ENCODE measurements around the gene MED25. TPM values are rescaled to one million over a fixed set of nuclear protein-coding genes. Genes with fewer than 3 reads are reported as not detected.

The MED25 gene
- total and polyA plus RNA-seq, 9 of the 15 experiments (the other 6 are each of a cell fraction or from before 2014, with no cell fraction given) = 4.1 to 93.9 (median 19.3) TPM

DNA sequence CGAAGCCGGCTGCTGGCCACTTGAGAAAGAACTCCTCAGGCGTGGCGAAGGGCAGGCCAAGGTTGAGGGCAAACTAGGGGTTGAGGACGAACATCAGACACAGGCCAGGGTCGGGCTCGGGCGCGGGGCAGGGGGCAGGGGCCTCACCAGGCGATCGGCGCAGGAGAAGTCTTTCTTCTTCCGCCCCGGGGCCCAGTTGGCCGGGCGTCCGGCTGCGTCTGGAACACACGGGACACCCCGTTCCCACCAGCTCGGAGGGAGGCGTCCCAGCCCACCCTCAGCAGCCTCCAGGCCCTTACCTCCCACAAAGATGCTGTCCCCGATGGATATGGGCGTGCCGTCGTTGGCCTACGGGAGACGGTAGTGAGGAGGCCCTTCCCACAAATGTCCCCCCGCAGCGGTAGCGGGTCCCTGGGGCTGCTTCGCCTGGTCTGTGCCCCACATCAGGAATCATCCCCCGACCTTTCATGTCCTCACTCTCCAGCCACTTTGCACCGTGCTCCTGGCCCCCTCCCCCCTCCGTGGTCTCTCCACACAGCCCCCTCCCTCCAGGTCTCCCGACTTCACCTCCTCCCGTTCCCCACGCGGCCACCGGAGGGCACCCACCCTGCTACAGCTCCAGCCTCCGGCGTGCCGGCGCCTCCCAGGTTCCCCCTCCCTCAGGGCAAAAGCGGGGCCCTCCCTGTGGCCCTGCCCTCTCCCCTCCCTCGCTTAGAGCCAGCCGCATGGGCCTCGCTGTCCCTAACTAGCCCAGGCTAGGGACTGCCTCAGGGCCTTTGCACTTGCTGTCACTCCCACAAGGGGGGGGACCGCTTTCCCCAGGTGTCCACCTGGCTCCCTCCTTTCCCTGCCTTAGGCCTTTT lies 44.5 kb downstream of the MED25 start (continued):
- TF ChIP-seq, protein P1, sequence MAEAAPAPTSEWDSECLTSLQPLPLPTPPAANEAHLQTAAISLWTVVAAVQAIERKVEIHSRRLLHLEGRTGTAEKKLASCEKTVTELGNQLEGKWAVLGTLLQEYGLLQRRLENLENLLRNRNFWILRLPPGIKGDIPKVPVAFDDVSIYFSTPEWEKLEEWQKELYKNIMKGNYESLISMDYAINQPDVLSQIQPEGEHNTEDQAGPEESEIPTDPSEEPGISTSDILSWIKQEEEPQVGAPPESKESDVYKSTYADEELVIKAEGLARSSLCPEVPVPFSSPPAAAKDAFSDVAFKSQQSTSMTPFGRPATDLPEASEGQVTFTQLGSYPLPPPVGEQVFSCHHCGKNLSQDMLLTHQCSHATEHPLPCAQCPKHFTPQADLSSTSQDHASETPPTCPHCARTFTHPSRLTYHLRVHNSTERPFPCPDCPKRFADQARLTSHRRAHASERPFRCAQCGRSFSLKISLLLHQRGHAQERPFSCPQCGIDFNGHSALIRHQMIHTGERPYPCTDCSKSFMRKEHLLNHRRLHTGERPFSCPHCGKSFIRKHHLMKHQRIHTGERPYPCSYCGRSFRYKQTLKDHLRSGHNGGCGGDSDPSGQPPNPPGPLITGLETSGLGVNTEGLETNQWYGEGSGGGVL (CRISPR knock-in tag; IDR thresholded peaks at IDR 0.05) = no peak
- TF ChIP-seq ZC3H11A (IDR thresholded peaks at IDR 0.05; ENCODE audit: low read depth, low read length) (no peak), SMARCE1 (IDR thresholded peaks at IDR 0.05) (no peak), ZNF143 (CRISPR knock-in tag; IDR thresholded peaks at IDR 0.05) (no peak), NR2C2 (CRISPR knock-in tag; IDR thresholded peaks at IDR 0.05) (no peak), NR2C2 (tag; IDR thresholded peaks at IDR 0.05) (no peak), KAT8 (IDR thresholded peaks at IDR 0.05; ENCODE audit: low read depth) (no peak), ZNF23 (CRISPR knock-in tag; IDR thresholded peaks at IDR 0.05) (no peak), TEAD2 (tag; IDR thresholded peaks at IDR 0.05) (no peak), KDM4B (IDR thresholded peaks at IDR 0.05; ENCODE audit: borderline replicate concordance in 2 of 2, low read depth in 1 of 2) (0 out of 4 replicates have a peak, but pooled peaks of 1 of the 2 experiments have one; percentile 56)
- TF ChIP-seq, protein P2, sequence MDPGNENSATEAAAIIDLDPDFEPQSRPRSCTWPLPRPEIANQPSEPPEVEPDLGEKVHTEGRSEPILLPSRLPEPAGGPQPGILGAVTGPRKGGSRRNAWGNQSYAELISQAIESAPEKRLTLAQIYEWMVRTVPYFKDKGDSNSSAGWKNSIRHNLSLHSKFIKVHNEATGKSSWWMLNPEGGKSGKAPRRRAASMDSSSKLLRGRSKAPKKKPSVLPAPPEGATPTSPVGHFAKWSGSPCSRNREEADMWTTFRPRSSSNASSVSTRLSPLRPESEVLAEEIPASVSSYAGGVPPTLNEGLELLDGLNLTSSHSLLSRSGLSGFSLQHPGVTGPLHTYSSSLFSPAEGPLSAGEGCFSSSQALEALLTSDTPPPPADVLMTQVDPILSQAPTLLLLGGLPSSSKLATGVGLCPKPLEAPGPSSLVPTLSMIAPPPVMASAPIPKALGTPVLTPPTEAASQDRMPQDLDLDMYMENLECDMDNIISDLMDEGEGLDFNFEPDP (CRISPR knock-in tag; IDR thresholded peaks at IDR 0.05) = no peak
- TF ChIP-seq, protein P3, sequence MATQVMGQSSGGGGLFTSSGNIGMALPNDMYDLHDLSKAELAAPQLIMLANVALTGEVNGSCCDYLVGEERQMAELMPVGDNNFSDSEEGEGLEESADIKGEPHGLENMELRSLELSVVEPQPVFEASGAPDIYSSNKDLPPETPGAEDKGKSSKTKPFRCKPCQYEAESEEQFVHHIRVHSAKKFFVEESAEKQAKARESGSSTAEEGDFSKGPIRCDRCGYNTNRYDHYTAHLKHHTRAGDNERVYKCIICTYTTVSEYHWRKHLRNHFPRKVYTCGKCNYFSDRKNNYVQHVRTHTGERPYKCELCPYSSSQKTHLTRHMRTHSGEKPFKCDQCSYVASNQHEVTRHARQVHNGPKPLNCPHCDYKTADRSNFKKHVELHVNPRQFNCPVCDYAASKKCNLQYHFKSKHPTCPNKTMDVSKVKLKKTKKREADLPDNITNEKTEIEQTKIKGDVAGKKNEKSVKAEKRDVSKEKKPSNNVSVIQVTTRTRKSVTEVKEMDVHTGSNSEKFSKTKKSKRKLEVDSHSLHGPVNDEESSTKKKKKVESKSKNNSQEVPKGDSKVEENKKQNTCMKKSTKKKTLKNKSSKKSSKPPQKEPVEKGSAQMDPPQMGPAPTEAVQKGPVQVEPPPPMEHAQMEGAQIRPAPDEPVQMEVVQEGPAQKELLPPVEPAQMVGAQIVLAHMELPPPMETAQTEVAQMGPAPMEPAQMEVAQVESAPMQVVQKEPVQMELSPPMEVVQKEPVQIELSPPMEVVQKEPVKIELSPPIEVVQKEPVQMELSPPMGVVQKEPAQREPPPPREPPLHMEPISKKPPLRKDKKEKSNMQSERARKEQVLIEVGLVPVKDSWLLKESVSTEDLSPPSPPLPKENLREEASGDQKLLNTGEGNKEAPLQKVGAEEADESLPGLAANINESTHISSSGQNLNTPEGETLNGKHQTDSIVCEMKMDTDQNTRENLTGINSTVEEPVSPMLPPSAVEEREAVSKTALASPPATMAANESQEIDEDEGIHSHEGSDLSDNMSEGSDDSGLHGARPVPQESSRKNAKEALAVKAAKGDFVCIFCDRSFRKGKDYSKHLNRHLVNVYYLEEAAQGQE (IDR thresholded peaks at IDR 0.05; ENCODE audit: borderline replicate concordance) = no peak
- TF ChIP-seq, protein P3 (CRISPR knock-in tag; IDR thresholded peaks at IDR 0.05; ENCODE audit: low read depth) = no peak
- TF ChIP-seq, protein P4, sequence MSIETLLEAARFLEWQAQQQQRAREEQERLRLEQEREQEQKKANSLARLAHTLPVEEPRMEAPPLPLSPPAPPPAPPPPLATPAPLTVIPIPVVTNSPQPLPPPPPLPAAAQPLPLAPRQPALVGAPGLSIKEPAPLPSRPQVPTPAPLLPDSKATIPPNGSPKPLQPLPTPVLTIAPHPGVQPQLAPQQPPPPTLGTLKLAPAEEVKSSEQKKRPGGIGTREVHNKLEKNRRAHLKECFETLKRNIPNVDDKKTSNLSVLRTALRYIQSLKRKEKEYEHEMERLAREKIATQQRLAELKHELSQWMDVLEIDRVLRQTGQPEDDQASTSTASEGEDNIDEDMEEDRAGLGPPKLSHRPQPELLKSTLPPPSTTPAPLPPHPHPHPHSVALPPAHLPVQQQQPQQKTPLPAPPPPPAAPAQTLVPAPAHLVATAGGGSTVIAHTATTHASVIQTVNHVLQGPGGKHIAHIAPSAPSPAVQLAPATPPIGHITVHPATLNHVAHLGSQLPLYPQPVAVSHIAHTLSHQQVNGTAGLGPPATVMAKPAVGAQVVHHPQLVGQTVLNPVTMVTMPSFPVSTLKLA (conservative IDR thresholded peaks at IDR 0.05) = 0 out of 4 replicates have a peak, but pooled peaks of 1 of the 2 experiments have one; percentile 37

All from K562 (cell line).